Suppressor macrophage treated with lipopolysaccharide for 4 hours (primary cell): Measurements from ENCODE around the gene NRCAM.

Experiments used
- DNase-seq: peaks from one replicate; pipeline ENCODE4 v3.0.0-alpha.2; 2020

The NRCAM gene

DNA sequence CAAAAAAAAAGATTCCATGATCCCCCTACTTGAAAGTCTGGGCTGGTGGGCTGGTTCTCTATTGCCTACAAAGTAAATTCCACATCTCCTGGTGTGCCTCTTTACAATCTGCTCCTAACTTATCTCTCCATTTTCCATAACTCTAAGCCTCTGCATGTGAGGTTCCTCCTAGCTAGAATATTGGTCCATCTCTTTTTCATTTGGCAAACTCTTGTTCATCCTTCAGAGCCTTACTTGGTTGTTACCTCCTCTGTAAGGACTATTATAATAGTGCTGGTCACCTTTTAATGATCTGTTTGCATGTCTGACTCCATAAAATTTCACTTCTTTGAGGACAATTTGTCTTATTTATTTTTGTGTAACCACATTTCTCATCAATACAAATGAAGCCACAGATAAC lies 1.6 kb upstream of the NRCAM start:
- no peak for DNase-seq

- DNase-seq = no peak
Observed at GRCh38 chr7:108456845-108457540, 757 bp upstream of the NRCAM start.

GRCh38 chr7:108455551-108455997 lies 662 bp downstream of the NRCAM start:
- peak; percentile 36 for DNase-seq

DNA sequence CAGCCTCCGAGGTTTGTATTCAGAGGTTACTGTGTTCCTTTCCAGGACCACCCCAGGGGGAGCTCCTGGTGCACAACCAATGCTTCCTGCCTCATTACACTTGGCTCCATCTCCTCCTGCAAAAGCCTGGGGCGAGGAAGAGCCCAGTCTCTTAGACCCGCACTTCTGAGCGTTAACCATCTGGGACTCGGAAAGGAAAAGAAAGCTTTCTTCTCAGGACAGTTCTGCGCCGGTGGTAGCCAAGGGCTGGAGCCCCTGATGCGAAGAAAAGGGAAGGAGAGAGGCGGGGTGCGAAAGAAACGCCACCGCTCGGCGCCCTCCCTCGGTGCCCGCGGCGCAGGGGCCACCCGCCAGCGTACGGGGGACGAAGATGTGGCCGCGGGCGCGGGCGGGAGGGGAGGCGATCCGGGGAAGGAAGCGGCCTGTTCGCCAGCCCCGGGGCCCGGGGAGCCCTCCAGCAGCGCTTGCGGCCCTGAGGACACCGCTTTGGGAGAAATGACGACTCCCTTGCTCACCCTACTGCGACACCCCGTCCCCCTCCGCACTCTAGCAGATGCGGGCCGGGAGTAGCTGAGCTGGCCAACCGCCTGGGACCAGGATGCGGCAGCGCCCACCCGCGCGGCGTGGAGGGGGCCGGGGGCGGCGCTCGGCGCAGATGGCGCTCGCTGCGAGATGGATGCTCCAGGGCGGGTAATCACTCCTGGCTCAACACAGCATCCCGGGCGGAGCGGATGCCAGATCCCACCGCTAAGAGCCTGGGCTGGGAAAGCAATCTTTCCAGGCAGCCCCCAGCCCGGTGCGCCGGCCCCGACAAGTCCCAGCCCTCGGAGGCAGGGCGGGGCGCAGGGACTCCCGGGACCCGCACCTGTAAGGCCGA lies 1.3 kb downstream of the NRCAM start:
- DNase-seq = no peak

DNA sequence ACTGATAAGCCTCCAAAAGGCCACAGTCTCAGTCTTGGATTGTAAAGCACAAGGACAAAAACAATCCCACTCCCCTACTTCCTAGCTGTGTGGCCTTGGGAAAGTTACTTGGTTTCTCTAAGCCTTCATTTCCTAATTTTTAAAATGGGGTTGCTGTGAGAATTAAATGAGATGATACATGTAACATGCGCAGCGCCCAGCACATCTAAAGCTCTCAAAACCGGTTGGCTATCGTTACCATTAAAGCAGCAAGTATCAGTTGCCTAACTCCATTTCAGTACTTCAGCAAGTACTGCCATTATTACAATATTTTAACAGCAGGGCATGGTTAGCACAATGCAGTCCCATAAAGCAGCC lies 1.9 kb downstream of the NRCAM start:
- no peak for DNase-seq

DNA sequence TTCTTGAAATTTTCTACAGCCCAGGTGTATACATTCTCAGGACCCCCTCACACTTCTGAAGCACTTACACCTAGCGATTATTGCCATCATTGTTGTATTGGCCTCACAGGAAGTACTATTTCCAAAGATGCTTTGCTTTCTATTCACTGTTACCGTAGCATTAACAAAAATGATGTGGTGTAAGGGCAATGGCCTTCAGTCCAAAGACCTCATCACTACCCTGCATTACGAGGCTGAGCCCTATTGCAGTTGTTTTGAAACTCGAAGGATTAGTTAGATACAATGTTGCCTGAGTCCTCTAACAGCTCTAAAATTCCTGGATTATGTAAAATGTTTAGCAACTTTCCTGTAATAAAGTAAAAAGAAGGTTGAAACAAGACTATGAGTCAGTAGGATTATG lies 2.9 kb downstream of the NRCAM start:
- DNase-seq = no peak

DNA sequence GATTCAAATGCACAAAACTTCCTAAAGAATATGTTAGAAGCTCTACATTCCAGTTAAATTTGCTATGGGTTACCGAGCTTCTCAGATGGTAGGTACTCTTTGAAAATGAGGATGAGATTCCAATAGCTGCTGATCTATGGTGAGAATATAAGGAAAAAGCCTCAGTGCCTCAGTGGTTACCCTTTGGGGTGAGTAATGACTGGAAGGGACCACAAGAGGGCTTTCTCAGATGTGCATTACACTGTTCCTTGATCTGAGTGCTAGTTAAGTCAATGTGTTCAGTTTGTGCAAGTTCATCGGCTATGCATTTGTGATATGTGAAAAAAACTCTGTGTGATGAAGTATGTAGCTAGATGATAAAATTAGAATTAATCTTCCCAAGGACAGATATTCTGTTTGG lies 3.5 kb downstream of the NRCAM start:
- DNase-seq = peak; percentile 24

DNA sequence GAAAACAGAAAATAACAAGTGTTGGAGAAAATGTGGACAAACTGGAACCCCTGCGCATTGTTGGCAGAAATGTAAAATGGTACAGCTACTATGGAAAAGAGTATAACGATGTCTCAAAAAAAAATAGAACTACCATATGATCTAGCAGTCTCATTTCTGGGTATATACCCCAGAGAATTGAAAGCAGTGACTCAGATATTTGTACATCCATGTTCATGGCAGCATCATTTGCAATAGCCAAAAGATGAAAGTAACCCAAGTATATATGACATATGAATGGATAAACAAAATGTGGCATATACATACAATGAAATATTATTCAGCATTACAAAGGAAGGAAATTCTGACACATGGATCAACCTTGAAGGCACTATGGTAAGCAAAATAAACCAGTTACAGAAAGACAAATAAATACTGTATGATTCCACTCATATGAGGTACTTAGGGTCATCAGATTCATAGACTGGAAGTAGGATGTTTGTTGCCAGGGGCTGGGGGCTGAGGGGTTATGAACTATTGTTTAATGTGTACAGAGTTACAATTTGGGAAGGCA lies 4.9 kb downstream of the NRCAM start:
- DNase-seq = no peak

DNA sequence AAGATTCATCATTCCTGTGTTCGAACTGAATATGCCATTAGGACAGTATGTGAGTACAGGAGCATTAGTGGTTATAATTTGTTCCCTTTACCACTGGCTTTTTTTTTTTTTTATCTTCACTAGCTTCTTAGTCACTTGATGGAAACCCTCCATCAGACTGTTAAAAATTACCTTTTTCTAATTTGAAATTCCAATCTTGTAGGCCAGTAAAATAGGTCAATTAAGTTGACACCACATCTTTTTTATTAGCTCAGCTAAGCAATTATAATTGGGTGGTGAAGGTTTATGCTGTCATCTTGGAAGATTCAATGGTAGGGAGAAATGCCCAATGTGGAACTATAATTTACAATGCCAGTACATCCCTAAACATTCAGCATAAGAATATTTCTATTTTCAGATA lies 6.1 kb downstream of the NRCAM start:
- no peak for DNase-seq

- DNase-seq = no peak
Observed at GRCh38 chr7:108449521-108449920, 6.7 kb downstream of the NRCAM start.

GRCh38 chr7:108448584-108449505 lies 7.4 kb downstream of the NRCAM start:
- no peak for DNase-seq

DNA sequence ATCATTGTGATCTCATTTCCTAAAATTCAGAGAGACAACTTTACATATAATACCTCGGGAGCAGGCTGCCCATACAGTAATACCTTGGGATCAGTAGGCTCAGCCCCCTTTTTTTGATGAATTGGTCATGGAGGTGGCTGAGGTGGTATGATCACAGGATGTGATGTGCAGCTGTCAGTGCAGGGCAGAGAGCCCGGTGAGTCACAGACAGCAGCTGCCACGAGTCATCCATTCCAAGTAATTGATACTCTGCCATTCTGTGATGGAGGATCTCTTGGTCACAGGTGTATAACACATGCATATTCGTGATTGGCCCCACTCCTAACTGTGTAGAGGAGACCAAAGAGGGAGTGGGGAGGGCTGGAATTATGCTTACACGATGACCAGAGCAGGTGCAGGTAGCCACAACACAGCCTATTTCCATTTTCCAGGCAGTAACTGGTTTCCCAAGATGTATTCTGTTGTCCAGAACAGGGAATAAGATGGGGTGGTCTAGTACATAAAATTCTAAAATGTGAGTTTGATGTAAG lies 14.1 kb downstream of the NRCAM start:
- DNase-seq = no peak

- no peak for DNase-seq
Observed at GRCh38 chr7:108441392-108441955, 14.8 kb downstream of the NRCAM start.

- DNase-seq = no peak
Observed at GRCh38 chr7:108440613-108441012, 15.6 kb downstream of the NRCAM start.

GRCh38 chr7:108436906-108437305 lies 19.3 kb downstream of the NRCAM start:
- DNase-seq = no peak

DNA sequence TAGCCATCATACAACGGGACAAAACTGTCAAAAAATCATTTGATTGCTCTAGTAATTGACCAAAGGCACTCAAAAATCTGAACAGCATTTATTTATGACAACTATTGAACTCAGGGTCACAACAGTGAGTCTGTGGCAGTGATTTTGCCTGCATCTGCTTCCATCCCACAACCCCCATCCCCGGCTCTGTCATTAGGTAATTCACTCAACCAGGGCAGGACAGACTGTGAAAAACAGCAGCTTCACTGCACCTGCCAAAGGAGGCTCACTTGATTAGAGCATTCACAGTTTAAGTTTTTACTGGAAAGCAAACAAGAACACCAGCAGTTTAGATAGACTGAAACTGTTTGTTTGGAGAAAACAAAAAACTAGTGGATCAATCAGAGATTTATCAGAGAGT lies 22.2 kb downstream of the NRCAM start:
- no peak for DNase-seq

DNA sequence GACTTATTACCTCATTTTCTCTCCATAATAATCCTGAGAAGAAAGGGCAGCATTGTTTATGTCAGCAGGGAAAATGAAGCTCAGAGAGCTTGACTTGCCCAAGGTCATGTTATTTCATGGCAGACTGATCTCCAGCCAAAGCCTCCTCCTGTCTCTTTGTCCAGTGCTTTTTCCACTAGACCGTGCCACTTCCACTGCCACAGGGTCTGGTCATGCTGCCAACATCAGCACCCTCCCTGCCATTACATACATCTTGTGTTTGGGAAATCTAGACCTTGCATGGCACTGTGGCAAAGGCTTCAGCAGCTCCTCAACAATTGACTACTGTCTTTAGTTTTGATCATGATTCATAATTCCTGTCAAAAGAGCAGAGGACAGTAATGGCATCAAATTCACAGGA lies 25.1 kb downstream of the NRCAM start:
- no peak for DNase-seq

DNA sequence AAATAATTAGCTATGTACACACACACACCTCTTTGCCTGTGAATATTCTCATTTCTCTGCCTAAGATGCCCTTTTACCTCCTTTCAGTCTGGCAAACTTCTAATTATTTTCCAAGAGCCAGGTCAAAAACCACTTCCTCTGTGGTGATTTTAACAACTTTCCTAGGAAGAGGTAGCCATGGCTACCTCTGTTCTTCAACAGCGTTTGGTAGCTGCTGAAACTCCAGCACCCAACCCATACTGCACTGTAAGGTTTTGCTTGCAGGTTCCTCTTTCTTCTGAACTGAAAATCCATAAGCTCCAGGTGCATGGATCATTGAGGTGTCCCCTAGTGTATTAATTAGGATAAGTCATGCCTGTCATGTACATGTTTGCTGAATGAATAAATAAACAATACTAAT lies 25.6 kb downstream of the NRCAM start:
- DNase-seq = no peak

DNA sequence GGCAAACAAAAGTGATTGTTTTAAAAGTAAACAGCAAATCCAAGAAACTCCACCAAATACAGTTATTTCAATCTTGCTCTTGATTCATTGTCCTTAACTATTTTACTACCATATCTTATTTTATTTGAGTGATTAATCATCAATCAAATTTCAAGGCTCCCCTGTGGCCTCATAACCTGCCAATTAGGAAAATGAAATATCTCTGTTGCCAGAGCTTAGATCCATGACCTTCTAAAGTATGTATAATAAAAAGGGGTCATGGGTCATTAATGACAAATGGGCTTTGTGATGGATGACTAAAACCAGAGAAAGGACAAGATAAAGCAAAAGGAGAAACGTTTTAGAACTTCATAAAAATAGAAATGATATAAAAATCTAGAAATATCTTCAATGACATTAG lies 28.5 kb downstream of the NRCAM start:
- DNase-seq = no peak

DNA sequence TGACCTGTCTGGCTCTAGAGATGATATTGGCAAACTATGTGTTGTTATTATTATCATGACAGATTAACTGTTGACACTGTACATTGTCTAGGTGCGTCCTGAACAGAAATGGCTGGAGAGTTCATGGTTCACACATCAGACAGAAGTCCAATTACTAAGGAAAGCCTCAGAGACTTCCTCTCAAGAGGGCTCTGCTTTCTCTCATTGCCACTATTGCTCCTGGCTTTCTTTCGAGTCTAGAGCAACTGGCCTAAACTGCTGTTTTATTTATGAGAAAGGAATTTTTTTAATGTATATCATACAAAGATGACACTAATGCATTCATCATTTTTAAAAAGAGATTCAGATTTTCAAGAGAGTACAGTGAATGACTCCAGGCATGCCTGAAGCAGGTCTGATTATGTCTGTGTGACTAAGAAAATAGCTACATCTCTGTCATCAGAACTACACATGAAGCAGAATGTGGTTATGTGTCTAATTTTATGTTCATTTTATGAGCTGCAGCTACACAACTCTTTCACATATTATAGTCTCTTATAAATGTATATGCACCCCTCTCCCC lies 30.4 kb downstream of the NRCAM start:
- DNase-seq = no peak

- no peak for DNase-seq
Observed at GRCh38 chr7:108424013-108424412, 32.2 kb downstream of the NRCAM start.
